HTERT RPE-1 (cell line): ENCODE measurements around the gene CDH6.
"Not testable (repeated sequence)": the region's sequence is repeated elsewhere in the genome, so short reads cannot be mapped to it uniquely, and the experiment has no call there.

ENCODE experiments used
- in situ Hi-C: fragments of 300-500 bp; cut with MboI; formaldehyde crosslinking; loops from 4 replicates; pipeline ENCODE4 v1.14.3; 2020; ENCODE audit warnings: low sequenced_read_pairs

The CDH6 gene

GRCh38 chr5:31322946-31323345 is 129.5 kb downstream of the CDH6 start:
- in situ Hi-C loops = no loop called here

GRCh38 chr5:31324842-31325241 is 131.4 kb downstream of the CDH6 start:
- in situ Hi-C loops = no loop called here

GRCh38 chr5:31328040-31328733 is 134.7 kb downstream of the CDH6 start:
- in situ Hi-C loops = no loop called here

GRCh38 chr5:31329715-31330114 is 136.2 kb downstream of the CDH6 start:
- in situ Hi-C loops = no loop called here

- in situ Hi-C loops = no loop called here
These were observed 138.7 kb downstream of the CDH6 start for GRCh38 chr5:31332160-31332559.

- in situ Hi-C loops = no loop called here
These were observed 140.0 kb downstream of the CDH6 start for GRCh38 chr5:31333475-31333874.

- in situ Hi-C loops = no loop called here
These were observed 140.8 kb downstream of the CDH6 start for GRCh38 chr5:31334061-31334860.

GRCh38 chr5:31335456-31335855 is 142.0 kb downstream of the CDH6 start:
- in situ Hi-C loops = no loop called here

- in situ Hi-C loops = no loop called here
These were observed 150.5 kb downstream of the CDH6 start for GRCh38 chr5:31343946-31344345.

GRCh38 chr5:31346896-31347551 is 153.5 kb downstream of the CDH6 start:
- in situ Hi-C loops = no loop called here

GRCh38 chr5:31347552-31347905 is 154.0 kb downstream of the CDH6 start:
- in situ Hi-C loops = no loop called here

GRCh38 chr5:31350395-31350794 is 156.9 kb downstream of the CDH6 start:
- in situ Hi-C loops = no loop called here

- in situ Hi-C loops = no loop called here
These were observed 161.9 kb downstream of the CDH6 start for GRCh38 chr5:31355337-31355736.

GRCh38 chr5:31357038-31357437 is 163.6 kb downstream of the CDH6 start:
- in situ Hi-C loops = no loop called here

GRCh38 chr5:31359839-31360238 is 166.4 kb downstream of the CDH6 start:
- in situ Hi-C loops = no loop called here

- in situ Hi-C loops = no loop called here
These were observed 167.7 kb downstream of the CDH6 start for GRCh38 chr5:31361234-31361633.

- in situ Hi-C loops = not testable (repeated sequence)
These were observed 168.4 kb downstream of the CDH6 start for GRCh38 chr5:31361704-31362528.

GRCh38 chr5:31362529-31362900 is 169.0 kb downstream of the CDH6 start:
- in situ Hi-C loops = no loop called here

- in situ Hi-C loops = no loop called here
These were observed 169.6 kb downstream of the CDH6 start for GRCh38 chr5:31362931-31363568.

- in situ Hi-C loops = no loop called here
These were observed 171.6 kb downstream of the CDH6 start for GRCh38 chr5:31364881-31365636.
